Thymus (tissue), 11 donors: ENCODE data around the gene BTNL9. TPM values are rescaled to one million over a fixed set of nuclear protein-coding genes. Genes with fewer than 3 reads are reported as not detected.

Experiments
- DNase-seq, 9 donors: peaks; one replicate each; pipeline ENCODE4 v3.0.0-alpha.2; 2013; ENCODE audit warnings: low spot score in 9 of 9, low read depth in 6 of 9, missing footprints in 1 of 9
- H3K27ac ChIP-seq, 2 donors: one replicate each; pipeline ENCODE4 v1.5.1; 2013; ENCODE audit warnings: control low read depth in 1 of 2, low read depth in 1 of 2, low read length in 1 of 2, mild to moderate bottlenecking in 1 of 2, moderate library complexity in 1 of 2
- H3K27me3 ChIP-seq, 2 donors: one replicate each; pipeline ENCODE4 v1.5.1; 2013; ENCODE audit warnings: low read length in 1 of 2; ENCODE audit not compliant: control insufficient read depth in 2 of 2, insufficient read depth in 1 of 2
- H3K36me3 ChIP-seq, 2 donors: one replicate each; pipeline ENCODE4 v1.5.1; 2013; ENCODE audit warnings: low read length in 1 of 2, mild to moderate bottlenecking in 1 of 2, moderate library complexity in 1 of 2; ENCODE audit not compliant: control insufficient read depth in 2 of 2, insufficient read depth in 2 of 2
- H3K4me1 ChIP-seq, 2 donors: one replicate each; pipeline ENCODE4 v1.5.1; 2013; ENCODE audit warnings: low read length in 2 of 2; ENCODE audit not compliant: control insufficient read depth in 2 of 2, insufficient read depth in 2 of 2
- H3K4me3 ChIP-seq, 2 donors: one replicate each; pipeline ENCODE4 v1.5.1; 2013; ENCODE audit warnings: low read length in 2 of 2, control low read depth in 1 of 2, mild to moderate bottlenecking in 1 of 2
- H3K9me3 ChIP-seq, 2 donors: one replicate each; pipeline ENCODE4 v1.5.1; 2013; ENCODE audit warnings: low read length in 1 of 2, mild to moderate bottlenecking in 1 of 2; ENCODE audit not compliant: control insufficient read depth in 2 of 2, insufficient read depth in 1 of 2
- WGBS: extraction: QIAGEN DNeasy Blood & Tissue Kit; methylation state at CpG from one replicate; pipeline ENCODE4 v1.1.7; 2013; 5-methylcytosine and 5-hydroxymethylcytosine counted together
- polyA plus RNA-seq: library from polyadenylated mRNA; stranded (reverse); fragments of 200-250 nt; gene quantifications from one replicate; pipeline ENCODE4 v1.2.3, GENCODE V29; 2013
- total RNA-seq: library from RNA; stranded (reverse); fragments of 120-200 nt; gene quantifications from one replicate; pipeline ENCODE4 v1.2.4, GENCODE V29; 2013
- donor health status: healthy.

Gene BTNL9
- total and polyA plus RNA-seq, 2 donors: 6.3 to 45.2 TPM

DNA sequence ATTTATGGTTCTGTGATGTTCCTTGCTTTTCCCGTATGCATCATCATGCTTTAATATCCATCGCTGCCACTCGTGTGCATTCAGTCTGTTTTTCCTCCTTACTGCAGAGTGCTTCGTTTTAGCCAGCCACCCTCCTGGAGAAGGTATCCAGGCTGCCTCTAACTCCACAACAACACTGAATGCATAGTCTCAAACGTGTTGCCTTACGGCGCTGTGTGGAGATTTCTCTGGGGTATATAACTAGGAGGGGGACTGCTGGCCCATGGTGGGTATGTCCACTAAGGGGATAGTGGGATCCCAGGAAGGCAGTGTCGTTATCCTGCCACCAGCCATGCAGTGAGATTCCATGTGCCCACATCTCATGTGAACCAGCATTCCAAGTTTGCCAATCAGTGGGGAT, 16.4 kb downstream of the BTNL9 start:
- Histone ChIP-seq H3K27me3 (peaks cover 75 to 92% of the 10 kb centered on the region in 2 donors), H3K27ac (no peak overlapping the region), H3K36me3 (no peaks in the 10 kb centered on the region), H3K4me1 (no peaks in the 10 kb centered on the region), H3K9me3 (peaks cover 0 to 2% of the 10 kb centered on the region in 2 donors), H3K4me3 (no peak overlapping the region)
- DNase-seq: no peak
- 87% methylated on average over 8 of the region's 8 CpGs for WGBS

- Histone ChIP-seq H3K27ac (no peak overlapping the region), H3K27me3 (peaks cover 61 to 86% of the 10 kb centered on the region in 2 donors)
Observed at GRCh38 chr5:181058321-181058720, 18.3 kb downstream of the BTNL9 start.

GRCh38 chr5:181058786-181059296, 18.8 kb downstream of the BTNL9 start:
- Histone ChIP-seq H3K9me3 (peaks cover 0 to 5% of the 10 kb centered on the region in 2 donors), H3K27ac (no peak overlapping the region), H3K36me3 (no peaks in the 10 kb centered on the region), H3K27me3 (peaks cover 56 to 81% of the 10 kb centered on the region in 2 donors), H3K4me3 (no peak overlapping the region), H3K4me1 (no peaks in the 10 kb centered on the region)
- WGBS: 16% methylated on average over 22 of the region's 22 CpGs
- DNase-seq: no peak

More at GRCh38 chr5:181058321-181058720, 18.3 kb downstream of the BTNL9 start:
- no peaks in the 10 kb centered on the region for H3K4me1 ChIP-seq
- 77% methylated on average over 9 of the region's 9 CpGs for WGBS
- DNase-seq: no peak
- H3K9me3 ChIP-seq: peaks cover 0 to 2% of the 10 kb centered on the region in 2 donors
- H3K36me3 ChIP-seq: no peaks in the 10 kb centered on the region
- no peak overlapping the region for H3K4me3 ChIP-seq

GRCh38 chr5:181059297-181060230, 19.5 kb downstream of the BTNL9 start:
- no peak overlapping the region for H3K4me3 ChIP-seq
- H3K27ac ChIP-seq: no peak overlapping the region
- no peak for DNase-seq
- 11% methylated on average over 86 of the region's 86 CpGs for WGBS
- H3K9me3 ChIP-seq: peaks cover 0 to 6% of the 10 kb centered on the region in 2 donors
- H3K36me3 ChIP-seq: no peaks in the 10 kb centered on the region
- H3K4me1 ChIP-seq: no peaks in the 10 kb centered on the region
- H3K27me3 ChIP-seq: peaks cover 49 to 74% of the 10 kb centered on the region in 2 donors

- Histone ChIP-seq H3K9me3 (peaks cover 0 to 6% of the 10 kb centered on the region in 2 donors), H3K27ac (no peak overlapping the region), H3K4me3 (no peak overlapping the region), H3K36me3 (no peaks in the 10 kb centered on the region), H3K4me1 (no peaks in the 10 kb centered on the region), H3K27me3 (peaks cover 43 to 71% of the 10 kb centered on the region in 2 donors)
- 83% methylated on average over 8 of the region's 8 CpGs for WGBS
- no peak for DNase-seq
Observed at GRCh38 chr5:181060231-181060590, 20.1 kb downstream of the BTNL9 start.

DNA sequence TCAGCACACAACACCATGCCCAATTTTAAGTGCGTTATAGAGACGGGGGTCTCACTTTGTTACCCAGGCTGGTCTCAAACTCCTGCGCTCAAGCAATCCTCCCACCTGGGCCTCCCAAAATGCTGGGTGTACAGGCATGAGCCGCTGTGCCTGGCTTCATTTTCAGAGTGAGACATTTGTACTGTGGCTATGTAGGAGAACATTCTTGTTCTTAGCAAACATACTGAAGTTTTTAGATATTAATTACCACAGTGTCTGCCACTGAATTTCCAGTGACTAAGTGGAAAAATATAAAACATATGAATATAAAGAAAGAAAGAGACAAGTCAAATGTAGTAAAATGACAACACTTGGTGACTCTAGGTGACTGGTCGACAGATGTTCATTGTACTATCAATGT, 20.9 kb downstream of the BTNL9 start:
- DNase-seq: no peak
- WGBS: 89% methylated on average over 5 of the region's 5 CpGs
- Histone ChIP-seq H3K4me1 (no peaks in the 10 kb centered on the region), H3K36me3 (no peaks in the 10 kb centered on the region), H3K4me3 (no peak overlapping the region), H3K27ac (no peak overlapping the region), H3K9me3 (peaks cover 0 to 6% of the 10 kb centered on the region in 2 donors), H3K27me3 (peaks cover 40 to 64% of the 10 kb centered on the region in 2 donors)

DNA sequence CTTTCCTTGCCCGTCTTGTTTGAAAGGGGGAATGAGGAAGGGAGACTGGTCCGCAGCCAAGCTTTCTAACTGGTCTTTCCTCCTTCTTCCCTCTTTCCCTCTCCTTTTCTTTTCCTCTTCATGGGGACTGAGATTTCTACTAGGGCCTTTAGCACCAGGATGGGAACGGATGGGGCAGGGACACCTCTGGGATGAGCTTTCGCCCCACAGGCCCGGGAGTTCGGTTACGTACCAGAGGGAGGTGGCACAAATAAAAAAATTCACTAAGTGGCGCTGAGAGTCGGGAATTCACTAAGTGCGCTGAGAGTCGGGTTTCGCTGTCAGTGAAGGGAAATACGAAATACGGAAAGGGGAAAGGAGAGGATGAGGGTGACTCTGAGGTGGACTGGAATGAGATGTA, 21.6 kb downstream of the BTNL9 start:
- WGBS: 62% methylated on average over 14 of the region's 14 CpGs
- H3K4me1 ChIP-seq: no peaks in the 10 kb centered on the region
- H3K27me3 ChIP-seq: peaks cover 36 to 58% of the 10 kb centered on the region in 2 donors

DNA sequence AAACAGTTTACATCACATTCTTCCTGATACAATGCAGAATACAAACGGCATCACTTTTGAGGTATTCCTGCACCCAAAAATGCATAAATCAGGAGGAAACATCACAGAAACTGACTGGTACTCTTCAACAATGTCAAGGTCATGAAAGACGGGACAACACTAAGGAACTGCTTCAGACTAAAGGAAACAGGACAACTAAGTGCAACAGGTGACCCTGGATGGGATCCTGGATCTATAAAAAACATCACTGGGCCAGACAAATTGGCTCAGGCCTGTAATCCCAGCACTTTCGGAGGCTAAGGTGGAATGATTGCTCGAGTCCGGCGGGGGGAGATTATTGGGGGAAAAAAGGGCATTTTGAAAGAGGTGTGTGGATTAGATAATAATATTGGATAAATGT, 22.6 kb downstream of the BTNL9 start:
- Histone ChIP-seq H3K4me3 (no peak overlapping the region), H3K36me3 (no peaks in the 10 kb centered on the region), H3K9me3 (peaks cover 0 to 9% of the 10 kb centered on the region in 2 donors), H3K27me3 (peaks cover 31 to 52% of the 10 kb centered on the region in 2 donors), H3K4me1 (no peaks in the 10 kb centered on the region), H3K27ac (no peak overlapping the region)
- 93% methylated on average over 6 of the region's 6 CpGs for WGBS
- DNase-seq: no peak

More for the DNA sequence above, 21.6 kb downstream of the BTNL9 start:
- no peak overlapping the region for H3K4me3 ChIP-seq
- H3K36me3 ChIP-seq: no peaks in the 10 kb centered on the region
- no peak overlapping the region for H3K27ac ChIP-seq
- peaks cover 0 to 9% of the 10 kb centered on the region in 2 donors for H3K9me3 ChIP-seq
- DNase-seq: no peak

DNA sequence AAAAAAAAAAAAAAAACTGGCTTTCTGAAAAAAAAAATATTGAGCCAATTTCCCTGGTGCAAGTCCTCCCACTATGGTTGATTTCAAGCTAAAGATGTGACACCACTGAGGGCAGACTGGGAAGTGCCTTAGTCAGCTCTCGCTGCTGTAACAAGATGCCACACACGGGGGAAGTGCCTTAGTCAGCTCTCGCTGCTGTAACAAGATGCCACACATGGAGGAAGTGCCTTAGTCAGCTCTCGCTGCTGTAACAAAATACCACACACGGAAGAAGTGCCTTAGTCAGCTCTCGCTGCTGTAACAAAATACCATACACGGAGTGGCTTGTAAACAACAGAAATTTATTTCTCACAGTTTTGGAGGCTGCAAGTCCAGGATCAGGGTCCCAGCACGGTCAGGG, 23.4 kb downstream of the BTNL9 start:
- Histone ChIP-seq H3K9me3 (peaks cover 0 to 9% of the 10 kb centered on the region in 2 donors), H3K4me3 (no peak overlapping the region), H3K27ac (no peak overlapping the region), H3K4me1 (no peaks in the 10 kb centered on the region), H3K36me3 (no peaks in the 10 kb centered on the region), H3K27me3 (peaks cover 22 to 43% of the 10 kb centered on the region in 2 donors)
- no peak for DNase-seq
- WGBS: 93% methylated on average over 8 of the region's 8 CpGs
